HG03139 (cell line): ENCODE results near the gene NACC2.
"Not testable (repeated sequence)": the region's sequence is repeated elsewhere in the genome, so short reads cannot be mapped to it uniquely, and the experiment has no call there.

Experiments used
- ATAC-seq: cut with Tn5 transposase; IDR thresholded peaks from one replicate; pipeline ENCODE4 v1.9.1; 2021; ENCODE audit not compliant: unreplicated experiment

The NACC2 gene

GRCh38 chr9:136082496-136083361 is 12.4 kb downstream of the NACC2 start:
- no peak for ATAC-seq

- ATAC-seq, result no peak
Measured at GRCh38 chr9:136081826-136082495, 13.1 kb downstream of the NACC2 start.

GRCh38 chr9:136081113-136081825 is 13.8 kb downstream of the NACC2 start:
- ATAC-seq, result no peak

- no peak for ATAC-seq
Measured at GRCh38 chr9:136080716-136081112, 14.4 kb downstream of the NACC2 start.

- ATAC-seq, result no peak
Measured at GRCh38 chr9:136079916-136080246, 15.2 kb downstream of the NACC2 start.

- no peak for ATAC-seq
Measured at GRCh38 chr9:136079211-136079915, 15.7 kb downstream of the NACC2 start.

GRCh38 chr9:136078498-136079011 is 16.5 kb downstream of the NACC2 start:
- no peak for ATAC-seq

GRCh38 chr9:136078024-136078423 is 17.1 kb downstream of the NACC2 start:
- no peak for ATAC-seq

- ATAC-seq, result no peak
Measured at GRCh38 chr9:136077491-136077890, 17.6 kb downstream of the NACC2 start.

- no peak for ATAC-seq
Measured at GRCh38 chr9:136075881-136076678, 19.0 kb downstream of the NACC2 start.

- no peak for ATAC-seq
Measured at GRCh38 chr9:136075134-136075841, 19.8 kb downstream of the NACC2 start.

- no peak for ATAC-seq
Measured at GRCh38 chr9:136074706-136075105, 20.4 kb downstream of the NACC2 start.

GRCh38 chr9:136062657-136063439 is 32.2 kb downstream of the NACC2 start:
- ATAC-seq, result no peak

GRCh38 chr9:136061916-136062315 is 33.2 kb downstream of the NACC2 start:
- not testable (repeated sequence) for ATAC-seq

GRCh38 chr9:136061405-136061804 is 33.7 kb downstream of the NACC2 start:
- no peak for ATAC-seq

- no peak for ATAC-seq
Measured at GRCh38 chr9:136060671-136061371, 34.3 kb downstream of the NACC2 start.

- ATAC-seq, result no peak
Measured at GRCh38 chr9:136059851-136060670, 35.0 kb downstream of the NACC2 start.
